BJ (cell line): ENCODE measurements around the gene TAS2R38. TPM values are rescaled to one million over a fixed set of nuclear protein-coding genes. Genes with fewer than 3 reads are reported as not detected.

ENCODE experiments used
- CTCF ChIA-PET: fragments of 350-600 bp; formaldehyde crosslinking; extraction: SDS; loops from one replicate; lab custom pipeline; 2021; ENCODE audit warnings: antibody characterized with exemption, inconsistent platforms; lab: Yijun Ruan, JAX
- POLR2A ChIA-PET: fragments of 300-600 bp; sonication (Branson Sonifier 250); formaldehyde crosslinking; extraction: SDS; loops from one replicate; lab custom pipeline; 2021; ENCODE audit warnings: antibody characterized with exemption; lab: Charles Lee
- DNase-seq: peaks from one replicate; pipeline ENCODE4 v3.0.0-alpha.2; 2011; ENCODE audit warnings: low read depth
- H3K27me3 ChIP-seq: 2 replicates; pipeline ENCODE4 v1.6.0; 2011; ENCODE audit warnings: low read length; ENCODE audit not compliant: control insufficient read depth, insufficient read depth
- H3K36me3 ChIP-seq: 2 replicates; pipeline ENCODE4 v1.5.1; 2011; ENCODE audit warnings: low read length; ENCODE audit not compliant: control insufficient read depth, insufficient read depth
- H3K4me3 ChIP-seq: 2 replicates; pipeline ENCODE4 v1.5.1; 2011; ENCODE audit warnings: low read depth, mild to moderate bottlenecking, control low read depth, low read length
- polyA plus RNA-seq: library from polyadenylated mRNA; depleted of rRNA; stranded (reverse); fragments of >200 nt; gene quantifications from 2 replicates; pipeline ENCODE4 v1.2.3, GENCODE V29; 2011
- TF ChIP-seq, protein P1 (sequence below): IDR thresholded peaks from 2 replicates; pipeline ENCODE4 v1.5.1; 2011; ENCODE audit warnings: low read depth, mild to moderate bottlenecking, control low read depth, inconsistent platforms, low read length, moderate library complexity; ENCODE audit not compliant: insufficient read depth

Gene TAS2R38
- polyA plus RNA-seq, 1 experiment = not detected

DNA sequence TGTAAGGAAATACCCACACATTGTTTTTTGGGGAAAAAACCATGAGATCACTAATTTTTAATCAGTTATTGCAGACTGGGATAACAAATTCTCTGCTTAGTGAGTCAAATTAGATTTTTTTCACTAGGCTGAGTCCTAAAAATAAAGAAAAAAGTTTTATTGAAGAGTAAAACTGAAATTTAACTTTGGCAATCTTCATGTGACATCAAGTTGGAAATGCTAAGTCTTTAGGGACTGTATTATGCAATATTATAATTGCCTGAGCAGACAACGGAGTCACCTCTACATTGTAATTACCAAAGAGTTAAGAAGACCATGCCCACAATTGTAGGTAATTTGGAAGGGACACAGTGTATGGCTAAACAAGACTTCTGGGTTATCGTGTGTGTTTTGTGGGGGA, 24.6 kb downstream of the TAS2R38 start:
- CTCF ChIA-PET = no interaction called here
- Histone ChIP-seq H3K36me3 (no peaks in the 10 kb centered on the region), H3K4me3 (no peak overlapping the region), H3K27me3 (no peaks in the 10 kb centered on the region)
- POLR2A ChIA-PET = no interaction called here
- TF ChIP-seq, protein P1, sequence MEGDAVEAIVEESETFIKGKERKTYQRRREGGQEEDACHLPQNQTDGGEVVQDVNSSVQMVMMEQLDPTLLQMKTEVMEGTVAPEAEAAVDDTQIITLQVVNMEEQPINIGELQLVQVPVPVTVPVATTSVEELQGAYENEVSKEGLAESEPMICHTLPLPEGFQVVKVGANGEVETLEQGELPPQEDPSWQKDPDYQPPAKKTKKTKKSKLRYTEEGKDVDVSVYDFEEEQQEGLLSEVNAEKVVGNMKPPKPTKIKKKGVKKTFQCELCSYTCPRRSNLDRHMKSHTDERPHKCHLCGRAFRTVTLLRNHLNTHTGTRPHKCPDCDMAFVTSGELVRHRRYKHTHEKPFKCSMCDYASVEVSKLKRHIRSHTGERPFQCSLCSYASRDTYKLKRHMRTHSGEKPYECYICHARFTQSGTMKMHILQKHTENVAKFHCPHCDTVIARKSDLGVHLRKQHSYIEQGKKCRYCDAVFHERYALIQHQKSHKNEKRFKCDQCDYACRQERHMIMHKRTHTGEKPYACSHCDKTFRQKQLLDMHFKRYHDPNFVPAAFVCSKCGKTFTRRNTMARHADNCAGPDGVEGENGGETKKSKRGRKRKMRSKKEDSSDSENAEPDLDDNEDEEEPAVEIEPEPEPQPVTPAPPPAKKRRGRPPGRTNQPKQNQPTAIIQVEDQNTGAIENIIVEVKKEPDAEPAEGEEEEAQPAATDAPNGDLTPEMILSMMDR = no peak
- no peak for DNase-seq

DNA sequence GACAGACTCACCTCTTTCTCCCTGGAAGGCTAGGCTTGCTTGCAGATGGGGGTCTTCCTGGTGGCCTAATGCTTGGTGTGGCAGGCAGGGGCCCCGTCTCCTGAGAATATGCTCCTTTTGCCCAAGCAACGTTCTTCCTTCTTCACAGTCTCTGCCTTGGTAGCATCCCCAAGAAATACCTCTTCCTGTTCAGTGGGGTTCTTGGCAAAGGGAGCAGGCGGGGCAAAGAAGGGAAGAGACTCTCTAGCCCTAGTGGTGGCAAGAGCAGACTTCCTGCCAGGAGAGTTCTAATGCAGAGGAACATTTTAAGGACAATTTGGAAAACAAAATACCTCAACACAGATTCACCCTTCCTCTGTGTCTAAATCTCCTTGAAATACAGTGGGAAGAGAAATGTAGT, 26.8 kb downstream of the TAS2R38 start, which contains the start of gene CLEC5A:
Gene CLEC5A (minus strand): TSS at position 179 of the 400 bp plus-strand sequence. CDS start 682 bp downstream, outside the sequence.
- POLR2A ChIA-PET = no interaction called here
- CTCF ChIA-PET = no interaction called here
- TF ChIP-seq, protein P1 = no peak

DNA sequence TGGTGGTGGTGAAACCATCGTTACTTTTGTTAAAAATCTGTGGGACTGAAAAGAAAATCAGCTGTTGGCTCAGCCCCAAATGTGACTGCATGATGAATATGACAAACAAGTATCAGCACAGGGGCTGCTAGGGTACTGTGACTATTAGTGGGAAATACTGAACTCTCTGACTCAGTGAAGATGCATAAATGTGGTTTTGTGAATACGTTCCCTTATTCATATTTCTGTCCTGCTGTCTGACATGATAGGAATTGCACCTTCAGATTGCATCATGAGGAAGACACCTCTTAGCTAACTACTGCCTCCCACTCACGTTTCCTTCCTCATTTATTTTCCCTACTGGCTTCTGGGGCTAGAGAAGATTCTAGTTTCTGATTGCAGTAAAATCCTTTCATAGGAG, 28.2 kb downstream of the TAS2R38 start:
- Histone ChIP-seq H3K36me3 (no peaks in the 10 kb centered on the region), H3K4me3 (no peak overlapping the region), H3K27me3 (no peaks in the 10 kb centered on the region)
- ChIA-PET POLR2A (no interaction called here), CTCF (no interaction called here)
- TF ChIP-seq, protein P1 = no peak
- DNase-seq = no peak

More for the DNA sequence above, 26.8 kb downstream of the TAS2R38 start, which contains the start of gene CLEC5A:
- DNase-seq = no peak
- Histone ChIP-seq H3K36me3 (no peaks in the 10 kb centered on the region), H3K27me3 (no peaks in the 10 kb centered on the region), H3K4me3 (no peak within 1 kb of the TSS)

DNA sequence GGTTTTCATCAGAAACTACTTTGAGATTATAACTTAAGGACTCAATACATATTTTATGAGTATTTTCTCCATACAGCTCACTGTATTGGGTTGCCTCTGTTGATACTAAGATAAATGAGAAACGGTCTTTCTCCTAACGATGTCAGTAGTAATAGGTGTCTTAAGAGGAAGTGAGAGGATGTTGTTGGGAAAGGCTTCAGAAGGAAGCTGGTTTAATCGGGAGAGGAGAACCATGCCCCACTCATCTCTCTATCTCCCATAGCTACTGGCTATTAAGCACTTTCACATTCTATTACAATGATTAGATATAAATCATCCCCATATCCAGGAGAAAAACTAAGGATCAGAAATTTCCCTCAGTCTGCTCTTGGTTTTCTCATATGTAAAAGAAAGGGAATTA, 28.8 kb downstream of the TAS2R38 start:
- POLR2A ChIA-PET = no interaction called here
- Histone ChIP-seq H3K27me3 (no peaks in the 10 kb centered on the region), H3K36me3 (no peaks in the 10 kb centered on the region), H3K4me3 (no peak overlapping the region)
- no peak for DNase-seq
- CTCF ChIA-PET = no interaction called here
- TF ChIP-seq, protein P1 = no peak

DNA sequence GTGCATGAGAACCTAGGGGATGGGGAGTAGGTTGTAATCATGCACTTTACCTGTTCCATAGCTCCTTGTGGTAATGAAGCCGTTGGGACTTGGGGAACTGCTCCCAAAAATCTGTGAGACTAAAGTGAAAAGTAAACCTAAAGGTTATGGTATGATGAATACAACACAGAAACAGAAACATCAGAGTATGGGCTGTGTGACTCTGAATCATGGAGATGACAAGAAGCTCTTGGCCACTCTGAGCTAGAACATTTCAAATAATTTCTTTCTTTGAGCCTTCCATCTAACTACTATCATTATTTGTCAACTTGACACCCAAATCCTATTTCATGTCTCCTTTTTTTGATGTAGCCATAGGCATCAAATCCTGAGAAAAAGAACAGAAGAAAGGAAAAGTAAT, 29.7 kb downstream of the TAS2R38 start:
- TF ChIP-seq, protein P1 = no peak
- Histone ChIP-seq H3K4me3 (no peak overlapping the region), H3K36me3 (no peaks in the 10 kb centered on the region), H3K27me3 (no peaks in the 10 kb centered on the region)
- ChIA-PET CTCF (no interaction called here), POLR2A (no interaction called here)
- no peak for DNase-seq
